Measurements from ENCODE around the gene SLC25A15. TPM values are rescaled to one million over a fixed set of nuclear protein-coding genes. Genes with fewer than 3 reads are reported as not detected.
A peak's percentile ranks its signal among the peaks of the same experiment; 100 is the strongest.

Gene SLC25A15
- total RNA-seq (9.6 and 10.3 TPM in 2 replicates), polyA plus RNA-seq (6.8 and 10.2 TPM in 2 replicates), polyA minus RNA-seq (ENCODE audit: low replicate concordance) (3.5 and 14.5 TPM in 2 replicates)
- polyA plus RNA-seq (2012): 5.5 and 7.7 TPM in 2 replicates

DNA sequence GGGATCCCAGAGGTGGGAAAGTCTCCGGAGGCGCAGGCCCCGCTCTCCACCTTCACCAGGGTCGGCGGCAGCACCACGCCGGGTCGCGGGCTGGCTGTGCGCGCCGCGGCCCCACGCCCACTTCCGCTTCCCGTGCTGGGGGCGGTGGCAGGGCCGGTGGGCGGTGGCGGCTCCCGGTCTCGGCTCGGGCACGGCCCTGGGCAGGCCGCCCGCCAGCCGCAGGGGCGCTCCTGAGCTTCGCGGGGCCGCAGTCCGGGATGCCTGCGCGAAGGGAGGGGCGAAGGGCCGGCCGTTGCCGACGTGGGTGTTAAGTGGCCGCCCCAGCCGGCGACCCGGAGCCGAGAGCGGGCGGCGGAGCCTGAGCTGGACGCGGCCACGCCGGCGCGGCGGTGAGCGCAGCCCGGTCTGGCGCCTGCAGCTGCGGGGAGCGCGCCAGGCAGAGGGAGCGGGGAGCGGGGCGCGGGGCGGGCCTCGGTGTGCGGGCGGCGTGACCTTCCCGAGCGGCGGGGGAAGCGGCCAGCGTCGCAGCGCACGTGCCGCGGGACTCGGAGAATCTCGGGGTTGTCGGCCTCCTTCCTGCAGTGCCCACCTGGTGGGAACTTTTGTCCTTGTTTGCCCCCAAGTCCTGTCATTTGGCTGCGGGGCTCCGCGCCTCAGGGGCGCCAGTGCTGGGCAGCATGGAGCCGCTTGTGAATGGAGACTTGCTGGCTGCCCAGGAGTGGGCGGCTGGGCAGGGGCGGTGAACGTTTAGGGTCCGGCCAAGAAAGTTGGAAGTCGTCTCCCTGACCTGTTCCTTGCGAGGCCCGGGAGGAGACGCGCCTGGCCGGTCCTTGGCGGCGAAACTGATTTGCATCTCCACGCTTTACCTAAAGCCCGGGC lies at the start of gene SLC25A15:
SLC25A15 (plus strand) TSS at position 337 of the 879 bp plus-strand sequence. CDS start 3,616 bp downstream, outside the sequence.
- Histone ChIP-seq H3K4me3 (replicated peaks in 1 of 4; ENCODE audit: control extremely low read depth in 1 of 4, insufficient read depth in 1 of 4, low read depth in 3 of 4, low read length in 4 of 4) (peak within 1 kb of the TSS; percentile 69 to 72 (median 70)), H3K9me3 (ENCODE audit: control insufficient read depth, insufficient read depth, low read depth, low read length) (no peaks in the 10 kb centered on the region), H3K4me1 (ENCODE audit: control insufficient read depth, extremely low read depth, insufficient read depth, low read length) (peaks cover 10% of the 10 kb centered on the region), H4K20me1 (ENCODE audit: control insufficient read depth, extremely low read depth, insufficient read depth, low read length) (no peaks in the 10 kb centered on the region), H3K36me3 (ENCODE audit: control insufficient read depth, insufficient read depth, low read length) (no peaks in the 10 kb centered on the region), H3K79me2 (ENCODE audit: control insufficient read depth, insufficient read depth, low read length) (no peaks in the 10 kb centered on the region), H3K4me2 (ENCODE audit: extremely low read depth, insufficient read depth, low read length) (peak within 1 kb of the TSS; percentile 92), H3K9ac (ENCODE audit: insufficient read depth, low read length) (peak within 1 kb of the TSS; percentile 76), H2AFZ (ENCODE audit: low read length) (peak within 1 kb of the TSS; percentile 75), H3K27me3 (ENCODE audit: control insufficient read depth, insufficient read depth, low read length) (no peaks in the 10 kb centered on the region), H3K27ac (ENCODE audit: insufficient read depth, low read length) (peak within 1 kb of the TSS; percentile 75)
- peak; percentile 79 to 80 for DNase-seq (ENCODE audit: low read depth in 2 of 2)
- TF ChIP-seq EZH2 (IDR thresholded peaks at IDR 0.05; ENCODE audit: low read length, missing control alignments): no peak
- TF ChIP-seq, protein P1, sequence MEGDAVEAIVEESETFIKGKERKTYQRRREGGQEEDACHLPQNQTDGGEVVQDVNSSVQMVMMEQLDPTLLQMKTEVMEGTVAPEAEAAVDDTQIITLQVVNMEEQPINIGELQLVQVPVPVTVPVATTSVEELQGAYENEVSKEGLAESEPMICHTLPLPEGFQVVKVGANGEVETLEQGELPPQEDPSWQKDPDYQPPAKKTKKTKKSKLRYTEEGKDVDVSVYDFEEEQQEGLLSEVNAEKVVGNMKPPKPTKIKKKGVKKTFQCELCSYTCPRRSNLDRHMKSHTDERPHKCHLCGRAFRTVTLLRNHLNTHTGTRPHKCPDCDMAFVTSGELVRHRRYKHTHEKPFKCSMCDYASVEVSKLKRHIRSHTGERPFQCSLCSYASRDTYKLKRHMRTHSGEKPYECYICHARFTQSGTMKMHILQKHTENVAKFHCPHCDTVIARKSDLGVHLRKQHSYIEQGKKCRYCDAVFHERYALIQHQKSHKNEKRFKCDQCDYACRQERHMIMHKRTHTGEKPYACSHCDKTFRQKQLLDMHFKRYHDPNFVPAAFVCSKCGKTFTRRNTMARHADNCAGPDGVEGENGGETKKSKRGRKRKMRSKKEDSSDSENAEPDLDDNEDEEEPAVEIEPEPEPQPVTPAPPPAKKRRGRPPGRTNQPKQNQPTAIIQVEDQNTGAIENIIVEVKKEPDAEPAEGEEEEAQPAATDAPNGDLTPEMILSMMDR (conservative IDR thresholded peaks at IDR 0.05 in 1 of 2, IDR thresholded peaks at IDR 0.05 in 1 of 2; ENCODE audit: low read depth in 1 of 2, low read length in 2 of 2): no peak

DNA sequence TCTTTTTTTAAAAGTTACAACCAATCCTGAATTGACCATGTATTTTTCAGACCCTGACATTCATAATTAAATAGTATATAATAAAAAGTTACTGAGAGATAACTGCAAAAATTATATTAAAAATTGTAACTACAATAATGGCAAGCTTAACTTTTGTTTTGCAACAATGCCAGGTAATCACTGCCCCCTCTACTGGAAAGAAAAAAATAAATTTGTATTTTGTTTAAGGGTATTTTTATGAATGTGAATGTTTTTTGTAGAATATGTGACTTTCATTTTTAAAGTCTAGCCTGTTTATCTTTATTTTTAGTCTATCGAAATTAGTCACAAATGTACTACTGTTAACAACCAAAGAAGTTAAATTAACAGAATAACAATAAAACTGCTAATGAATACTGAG lies 40.1 kb upstream of the SLC25A15 start:
- Histone ChIP-seq H4K20me1 (ENCODE audit: control insufficient read depth, extremely low read depth, insufficient read depth, low read length) (no peaks in the 10 kb centered on the region), H3K9me3 (ENCODE audit: control insufficient read depth, insufficient read depth, low read depth, low read length) (no peaks in the 10 kb centered on the region), H3K79me2 (ENCODE audit: control insufficient read depth, insufficient read depth, low read length) (no peaks in the 10 kb centered on the region), H3K4me3 (replicated peaks in 1 of 4; ENCODE audit: control extremely low read depth in 1 of 4, insufficient read depth in 1 of 4, low read depth in 3 of 4, low read length in 4 of 4) (no peak overlapping the region), H3K9ac (ENCODE audit: insufficient read depth, low read length) (no peak overlapping the region), H3K4me1 (ENCODE audit: control insufficient read depth, extremely low read depth, insufficient read depth, low read length) (no peaks in the 10 kb centered on the region), H3K27me3 (ENCODE audit: control insufficient read depth, insufficient read depth, low read length) (no peaks in the 10 kb centered on the region), H3K27ac (ENCODE audit: insufficient read depth, low read length) (no peak overlapping the region), H3K4me2 (ENCODE audit: extremely low read depth, insufficient read depth, low read length) (no peak overlapping the region), H3K36me3 (ENCODE audit: control insufficient read depth, insufficient read depth, low read length) (no peaks in the 10 kb centered on the region), H2AFZ (ENCODE audit: low read length) (no peak overlapping the region)
- DNase-seq (ENCODE audit: low read depth in 2 of 2): no peak
- no peak for TF ChIP-seq EZH2 (IDR thresholded peaks at IDR 0.05; ENCODE audit: low read length, missing control alignments)
- TF ChIP-seq, protein P1 (conservative IDR thresholded peaks at IDR 0.05 in 1 of 2, IDR thresholded peaks at IDR 0.05 in 1 of 2; ENCODE audit: low read depth in 1 of 2, low read length in 2 of 2): peak in 1 of 2 donors; percentile 21

DNA sequence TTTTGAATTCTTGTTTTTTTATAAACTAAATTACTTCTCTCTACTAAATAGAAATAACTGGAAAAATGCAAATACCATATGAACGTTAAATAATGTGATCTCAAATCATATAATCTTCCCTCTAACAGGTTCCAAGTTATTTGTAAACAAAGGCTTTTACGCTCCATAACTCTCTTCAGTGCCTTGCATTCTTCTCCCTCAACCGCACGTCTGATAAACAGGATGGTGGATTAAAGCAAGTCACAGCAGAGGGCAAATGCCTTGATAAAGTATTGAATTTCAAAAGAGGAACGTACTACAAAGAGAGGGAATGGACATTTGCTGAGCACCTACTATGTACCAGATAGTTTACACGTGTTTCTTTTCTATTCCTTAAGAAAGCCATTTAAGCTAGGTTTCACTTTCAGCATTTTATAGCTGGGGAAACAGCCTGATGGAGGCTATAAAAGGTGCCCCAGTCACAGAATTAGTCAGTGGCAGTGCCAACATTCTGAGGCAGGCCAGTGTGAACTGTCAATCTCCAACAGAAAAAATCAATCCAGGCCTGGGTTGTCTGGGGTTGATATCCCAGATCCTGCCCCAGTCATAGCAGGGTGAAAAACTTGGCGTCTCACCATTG lies 34.2 kb upstream of the SLC25A15 start:
- DNase-seq (ENCODE audit: low read depth in 2 of 2): no peak
- H2AFZ ChIP-seq (ENCODE audit: low read length): no peak overlapping the region
- H3K27ac ChIP-seq (ENCODE audit: insufficient read depth, low read length): no peak overlapping the region
- H3K79me2 ChIP-seq (ENCODE audit: control insufficient read depth, insufficient read depth, low read length): no peaks in the 10 kb centered on the region
- peaks cover 1% of the 10 kb centered on the region for H3K36me3 ChIP-seq (ENCODE audit: control insufficient read depth, insufficient read depth, low read length)
- no peak overlapping the region for H3K4me3 ChIP-seq (replicated peaks in 1 of 4; ENCODE audit: control extremely low read depth in 1 of 4, insufficient read depth in 1 of 4, low read depth in 3 of 4, low read length in 4 of 4)
- no peak overlapping the region for H3K4me2 ChIP-seq (ENCODE audit: extremely low read depth, insufficient read depth, low read length)
- H3K9ac ChIP-seq (ENCODE audit: insufficient read depth, low read length): no peak overlapping the region
- no peaks in the 10 kb centered on the region for H3K9me3 ChIP-seq (ENCODE audit: control insufficient read depth, insufficient read depth, low read depth, low read length)
- H3K4me1 ChIP-seq (ENCODE audit: control insufficient read depth, extremely low read depth, insufficient read depth, low read length): no peaks in the 10 kb centered on the region
- TF ChIP-seq EZH2 (IDR thresholded peaks at IDR 0.05; ENCODE audit: low read length, missing control alignments): no peak
- TF ChIP-seq, protein P1 (conservative IDR thresholded peaks at IDR 0.05 in 1 of 2, IDR thresholded peaks at IDR 0.05 in 1 of 2; ENCODE audit: low read depth in 1 of 2, low read length in 2 of 2): no peak
- no peaks in the 10 kb centered on the region for H4K20me1 ChIP-seq (ENCODE audit: control insufficient read depth, extremely low read depth, insufficient read depth, low read length)
- no peaks in the 10 kb centered on the region for H3K27me3 ChIP-seq (ENCODE audit: control insufficient read depth, insufficient read depth, low read length)

Data from fibroblast of lung (primary cell).